GM21526 (cell line): ENCODE results near the gene ZSCAN10.

Source experiments
- ATAC-seq: cut with Tn5 transposase; IDR thresholded peaks from one replicate; pipeline ENCODE4 v1.9.1; 2021; ENCODE audit warnings: moderate library complexity; ENCODE audit not compliant: unreplicated experiment, low FRiP score

ZSCAN10 gene

DNA sequence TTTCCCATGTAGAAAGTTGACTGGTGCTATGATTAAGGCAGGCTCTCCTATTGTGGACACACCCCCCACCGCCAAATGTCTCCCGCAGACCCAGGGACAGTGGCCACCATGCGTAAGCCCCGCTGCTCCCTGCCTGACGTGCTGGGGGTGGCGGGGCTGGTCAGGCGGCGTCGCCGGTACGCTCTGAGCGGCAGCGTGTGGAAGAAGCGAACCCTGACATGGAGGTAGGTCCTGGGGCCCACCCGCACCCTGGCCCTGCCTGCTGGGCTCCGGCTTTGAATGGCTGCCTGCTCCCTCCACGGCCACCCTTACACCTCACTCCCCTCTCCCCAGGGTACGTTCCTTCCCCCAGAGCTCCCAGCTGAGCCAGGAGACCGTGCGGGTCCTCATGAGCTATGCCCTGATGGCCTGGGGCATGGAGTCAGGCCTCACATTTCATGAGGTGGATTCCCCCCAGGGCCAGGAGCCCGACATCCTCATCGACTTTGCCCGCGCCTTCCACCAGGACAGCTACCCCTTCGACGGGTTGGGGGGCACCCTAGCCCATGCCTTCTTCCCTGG is 49.1 kb downstream of the ZSCAN10 start:
- ATAC-seq, result no peak

DNA sequence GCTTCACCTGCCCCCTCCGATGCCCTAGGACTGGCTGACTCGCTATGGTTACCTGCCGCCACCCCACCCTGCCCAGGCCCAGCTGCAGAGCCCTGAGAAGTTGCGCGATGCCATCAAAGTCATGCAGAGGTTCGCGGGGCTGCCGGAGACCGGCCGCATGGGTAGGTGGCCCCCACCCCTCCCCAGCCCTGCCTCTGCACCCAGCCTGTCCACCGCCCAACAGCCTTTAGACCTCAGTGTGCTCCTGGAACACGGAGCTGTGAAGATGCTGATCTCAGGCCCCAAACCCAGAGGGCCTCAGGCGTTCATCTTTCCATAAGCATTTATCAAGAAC is 51.7 kb downstream of the ZSCAN10 start:
- ATAC-seq, result no peak

DNA sequence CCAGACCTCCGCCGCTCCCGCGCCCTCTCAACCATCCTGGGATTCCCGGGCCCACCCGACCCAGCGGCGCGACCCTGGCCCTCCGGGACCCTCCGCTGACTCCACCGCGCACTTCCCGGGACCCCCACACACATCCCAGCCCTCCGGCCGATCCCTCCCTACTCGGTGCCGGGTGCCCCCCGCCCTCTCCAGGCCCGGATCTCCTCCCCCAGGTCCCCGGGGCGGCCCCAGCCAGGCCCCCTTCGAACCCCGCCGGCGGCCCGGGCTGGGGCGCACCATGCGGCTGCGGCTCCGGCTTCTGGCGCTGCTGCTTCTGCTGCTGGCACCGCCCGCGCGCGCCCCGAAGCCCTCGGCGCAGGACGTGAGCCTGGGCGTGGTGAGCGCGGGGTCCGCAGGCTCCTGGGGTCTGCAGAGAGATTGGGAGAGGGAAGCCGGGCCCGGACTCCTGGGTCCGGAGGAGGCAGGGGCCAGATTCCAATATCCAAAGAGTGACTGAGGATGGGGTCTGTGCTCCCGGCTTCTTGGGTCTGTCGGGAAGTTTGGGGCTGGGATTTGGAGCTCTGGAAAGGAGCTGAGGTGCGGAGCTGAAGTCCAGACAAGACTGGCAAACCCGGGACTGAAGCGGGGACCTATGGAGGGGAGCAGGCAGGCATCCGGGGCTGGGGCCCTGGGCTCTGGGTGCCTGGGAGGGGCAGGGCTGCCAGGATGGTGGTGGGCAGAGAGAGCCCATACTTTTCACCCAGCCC is 52.3 kb downstream of the ZSCAN10 start:
- no peak for ATAC-seq

DNA sequence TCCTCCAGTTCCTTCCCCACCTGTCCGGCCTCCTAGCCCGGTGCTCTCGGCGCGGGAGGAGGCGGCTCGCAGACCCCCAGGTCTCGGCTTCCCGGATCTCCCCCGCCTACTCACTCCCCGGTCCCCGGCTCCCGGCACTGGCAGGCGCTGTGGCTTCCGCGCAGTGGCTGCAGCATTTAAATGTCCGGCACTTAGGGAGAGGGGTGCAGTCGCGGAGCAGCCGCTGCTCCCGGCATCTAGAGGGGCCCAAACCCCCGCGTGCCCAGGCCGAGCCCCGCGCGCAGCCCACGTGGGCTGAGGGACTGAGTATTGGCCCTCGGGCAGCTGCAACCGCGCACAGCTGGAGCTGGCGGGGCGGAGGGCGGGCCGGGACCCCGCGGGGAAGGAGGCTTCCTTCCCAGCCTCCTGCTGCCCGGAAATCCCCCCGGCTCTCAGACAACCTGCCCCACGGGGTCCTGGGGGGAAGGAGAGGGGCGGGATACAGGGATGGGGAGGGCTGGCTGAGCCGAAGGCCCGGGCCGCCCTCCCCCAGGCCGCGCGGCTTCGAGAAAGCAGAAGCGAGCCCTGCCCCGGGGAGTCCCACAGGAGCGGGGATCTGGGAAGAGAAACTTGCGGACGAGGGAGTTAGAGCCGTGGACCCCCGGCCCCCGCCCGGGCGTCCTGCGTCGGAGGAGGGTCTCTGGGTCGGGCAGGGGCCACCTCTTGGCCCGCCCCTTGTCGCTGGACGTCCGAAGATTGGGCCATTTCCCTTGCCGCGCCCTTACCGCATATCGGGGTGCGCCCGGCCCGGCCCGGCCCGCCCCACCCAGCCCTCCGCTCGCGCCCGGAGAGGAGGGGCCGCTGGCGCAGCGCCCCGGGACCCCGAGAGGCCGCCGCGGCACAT is 53.1 kb downstream of the ZSCAN10 start, which contains the start of gene MMP25:
Gene MMP25 (plus strand): TSS at position 804 of the 883 bp plus-strand sequence. CDS start 357 bp downstream, outside the sequence.
- no peak for ATAC-seq

DNA sequence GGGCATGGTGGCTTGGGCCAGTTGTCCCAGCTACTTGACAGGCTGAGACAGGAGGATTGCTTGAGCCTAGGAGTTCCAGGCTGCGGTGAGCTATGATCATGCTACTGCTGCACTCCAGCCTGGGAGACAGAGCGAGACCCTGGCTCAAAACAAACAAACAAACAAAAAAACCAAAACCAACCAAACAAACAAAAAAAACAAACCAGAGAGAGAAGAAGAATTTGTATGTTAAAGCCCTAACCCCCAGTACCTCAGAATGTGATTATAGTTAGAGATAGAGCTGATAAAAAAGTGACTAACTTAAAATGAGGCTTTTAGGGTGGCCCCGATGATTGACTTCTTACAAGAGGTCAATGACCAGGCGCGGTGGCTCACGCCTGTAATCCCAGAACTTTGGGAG is 54.4 kb downstream of the ZSCAN10 start:
- ATAC-seq, result no peak

DNA sequence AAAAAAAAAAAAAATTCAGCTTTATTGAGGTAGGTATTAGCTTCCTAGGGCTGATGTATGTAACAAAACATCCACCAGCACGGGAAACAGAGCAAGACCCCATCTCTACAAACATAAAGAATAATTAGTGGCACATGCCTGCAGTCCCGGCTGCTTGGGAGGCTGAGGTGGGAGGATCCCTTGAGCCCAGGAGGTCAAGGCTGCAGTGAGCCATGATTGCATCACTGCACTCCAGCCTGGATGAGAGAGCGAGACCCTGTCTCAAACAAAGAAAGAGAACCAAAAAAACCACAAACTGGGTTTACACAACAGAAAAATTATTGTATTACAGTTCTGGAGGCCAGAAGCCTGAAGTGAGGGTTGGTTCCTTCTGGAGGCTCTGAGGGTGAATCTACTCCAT is 56.7 kb downstream of the ZSCAN10 start:
- ATAC-seq, result no peak

DNA sequence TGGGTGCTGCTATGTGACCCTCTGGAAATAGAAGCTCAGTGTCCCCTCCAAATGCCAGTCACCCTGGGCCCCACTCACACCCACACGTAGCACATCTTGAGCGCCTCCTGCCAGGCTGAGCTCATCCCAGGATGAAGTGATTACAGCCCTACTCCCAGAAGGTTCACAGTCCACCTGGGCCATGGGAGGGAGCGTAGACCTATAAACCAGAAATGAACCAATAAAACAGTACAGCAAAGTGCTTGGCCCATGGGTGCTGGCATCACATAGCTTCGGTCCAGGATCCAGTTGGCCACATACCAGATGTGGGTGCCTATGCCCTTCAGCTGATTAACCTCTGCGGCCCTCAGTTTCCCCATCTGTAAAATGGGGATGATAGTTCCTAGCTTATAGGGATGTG is 60.2 kb downstream of the ZSCAN10 start:
- no peak for ATAC-seq
